H1 (cell line): ENCODE measurements around the gene KCNMA1. TPM values are rescaled to one million over a fixed set of nuclear protein-coding genes. Genes with fewer than 3 reads are reported as not detected.

Experiments used
- CTCF ChIA-PET: fragments of 300-600 bp; sonication (Branson Sonifier 250); formaldehyde crosslinking; loops from one replicate; lab custom pipeline; 2021; ENCODE audit not compliant: partially characterized antibody; lab: Charles Lee
- POLR2A ChIA-PET: fragments of 300-600 bp; sonication (Branson Sonifier 250); formaldehyde crosslinking; loops from one replicate; lab custom pipeline; 2021; ENCODE audit warnings: inconsistent platforms; ENCODE audit not compliant: partially characterized antibody; lab: Charles Lee
- DNase-seq, 2 experiments: peaks; one replicate each; pipeline versions ENCODE4 v3.0.0 to v3.0.0-alpha.2; 2010 to 2022; ENCODE audit warnings: low spot score in 2 of 2, low read depth in 1 of 2, mixed read lengths in 1 of 2
- FAIRE-seq: peaks from 2 replicates; lab custom pipeline; 2011; peaks lifted over from hg19 to GRCh38; lab: Jason Lieb, UNC
- H2AFZ ChIP-seq: 2 replicates; pipeline ENCODE4 v1.8.1; 2012; ENCODE audit warnings: low read length, inconsistent platforms
- H2AK5ac ChIP-seq: 2 replicates; pipeline ENCODE4 v1.6.1; 2013; ENCODE audit warnings: low read depth, low read length
- H2BK120ac ChIP-seq: replicated peaks from 2 replicates; pipeline ENCODE3; 2013; ENCODE audit warnings: low read depth, low read length, inconsistent platforms
- H2BK12ac ChIP-seq: 2 replicates; pipeline ENCODE4 v1.6.1; 2013; ENCODE audit warnings: low read depth, low read length
- H2BK15ac ChIP-seq: 2 replicates; pipeline ENCODE4 v1.6.1; 2013; ENCODE audit warnings: low read length
- H2BK20ac ChIP-seq: 2 replicates; pipeline ENCODE4 v1.6.1; 2013; ENCODE audit warnings: low read length
- H2BK5ac ChIP-seq: 2 replicates; pipeline ENCODE4 v1.6.1; 2013; ENCODE audit warnings: low read depth, low read length
- H3K14ac ChIP-seq: 2 replicates; pipeline ENCODE4 v1.6.1; 2013; ENCODE audit warnings: inconsistent platforms; ENCODE audit not compliant: insufficient read length
- H3K18ac ChIP-seq: 2 replicates; pipeline ENCODE4 v1.6.1; 2013; ENCODE audit warnings: low read length; ENCODE audit errors: extremely low read depth
- H3K23ac ChIP-seq: 2 replicates; pipeline ENCODE4 v1.6.1; 2013; ENCODE audit warnings: inconsistent platforms; ENCODE audit not compliant: insufficient read length
- H3K23me2 ChIP-seq: 2 replicates; pipeline ENCODE4 v1.6.1; 2013; ENCODE audit warnings: low read depth, low read length
- H3K27ac ChIP-seq: 2 replicates; pipeline ENCODE4 v1.6.1; 2011; ENCODE audit warnings: low read depth, low read length, inconsistent platforms
- H3K27me3 ChIP-seq, 4 experiments: replicated peaks in 1 of 4; 1 replicate in 1 of 4; 2 replicates in 3 of 4; pipeline versions ENCODE4 v1.6.1 to v1.8.1; 2011 to 2013; ENCODE audit warnings: low read length in 3 of 4, mild to moderate bottlenecking in 3 of 4, inconsistent platforms in 2 of 4, mixed read lengths in 2 of 4, moderate library complexity in 1 of 4; ENCODE audit not compliant: control insufficient read depth in 3 of 4, insufficient read depth in 3 of 4; ENCODE audit errors: extremely low read depth in 1 of 4
- H3K36me3 ChIP-seq, 4 experiments: 2 replicates each; pipeline versions ENCODE4 v1.6.1 to v1.8.1; 2011 to 2013; ENCODE audit warnings: mild to moderate bottlenecking in 4 of 4, low read length in 3 of 4, moderate library complexity in 2 of 4, control low read depth in 1 of 4, inconsistent platforms in 1 of 4; ENCODE audit not compliant: insufficient read depth in 4 of 4, control insufficient read depth in 2 of 4
- H3K4ac ChIP-seq: replicated peaks from 2 replicates; pipeline ENCODE3; 2013; ENCODE audit warnings: low read length, low read depth, mixed read lengths, inconsistent platforms; ENCODE audit not compliant: insufficient read length
- H3K4me1 ChIP-seq, 4 experiments: replicated peaks in 1 of 4; 1 replicate in 1 of 4; 2 replicates in 3 of 4; pipeline versions ENCODE4 v1.6.1 to v1.8.1; 2011 to 2013; ENCODE audit warnings: low read length in 3 of 4, inconsistent platforms in 2 of 4, mixed read lengths in 1 of 4; ENCODE audit not compliant: insufficient read depth in 4 of 4, control insufficient read depth in 3 of 4
- H3K4me2 ChIP-seq, 2 experiments: 2 replicates each; pipeline versions ENCODE4 v1.6.1 to v1.8.1; 2011 to 2013; ENCODE audit warnings: low read depth in 2 of 2, low read length in 2 of 2, control low read depth in 1 of 2, inconsistent platforms in 1 of 2, mild to moderate bottlenecking in 1 of 2; ENCODE audit not compliant: insufficient read depth in 1 of 2
- H3K4me3 ChIP-seq, 4 experiments: fragments of 200-600, 300-600 bp in 1 of 4; sonication (generic), shearing (Covaris generic), sonication (Bioruptor Twin) in 1 of 4; 2 replicates each; pipeline versions ENCODE4 v1.5.1 to v1.8.1; 2011 to 2016; ENCODE audit warnings: low read length in 4 of 4, low read depth in 3 of 4, control low read depth in 2 of 4, inconsistent platforms in 2 of 4, mild to moderate bottlenecking in 2 of 4, mixed read lengths in 1 of 4, moderate library complexity in 1 of 4; ENCODE audit not compliant: insufficient read depth in 2 of 4; ENCODE audit errors: extremely low read depth in 1 of 4
- H3K56ac ChIP-seq: replicated peaks from 2 replicates; pipeline ENCODE3; 2013; ENCODE audit warnings: low read depth, mild to moderate bottlenecking, mixed read lengths, low read length, inconsistent platforms; ENCODE audit not compliant: insufficient read length
- H3K79me1 ChIP-seq: 2 replicates; pipeline ENCODE4 v1.6.1; 2013; ENCODE audit warnings: low read depth, low read length, control low read depth
- H3K79me2 ChIP-seq, 2 experiments: 2 replicates each; pipeline versions ENCODE4 v1.6.1 to v1.8.1; 2012 to 2013; ENCODE audit warnings: low read length in 2 of 2, mild to moderate bottlenecking in 2 of 2, inconsistent platforms in 1 of 2; ENCODE audit not compliant: insufficient read depth in 2 of 2, control insufficient read depth in 1 of 2
- H3K9ac ChIP-seq, 4 experiments: replicated peaks in 1 of 4; 1 replicate in 1 of 4; 2 replicates in 3 of 4; pipeline versions ENCODE4 v1.6.1 to v1.8.1; 2011 to 2013; ENCODE audit warnings: low read depth in 3 of 4, low read length in 3 of 4, control low read depth in 2 of 4, mild to moderate bottlenecking in 2 of 4, moderate library complexity in 2 of 4, inconsistent platforms in 1 of 4; ENCODE audit errors: extremely low read depth in 1 of 4
- H3K9me3 ChIP-seq, 2 experiments: 2 replicates each; pipeline versions ENCODE4 v1.6.1 to v1.8.1; 2012 to 2013; ENCODE audit warnings: mild to moderate bottlenecking in 2 of 2, moderate library complexity in 2 of 2, control low read depth in 1 of 2, inconsistent platforms in 1 of 2, low read depth in 1 of 2, low read length in 1 of 2, mixed read lengths in 1 of 2; ENCODE audit not compliant: insufficient read depth in 2 of 2
- H4K20me1 ChIP-seq, 2 experiments: replicated peaks in 1 of 2; 2 replicates each; pipeline versions ENCODE3 to v1.8.1; 2011 to 2013; ENCODE audit warnings: inconsistent platforms in 2 of 2, low read length in 2 of 2, mild to moderate bottlenecking in 1 of 2; ENCODE audit not compliant: insufficient read depth in 2 of 2, control insufficient read depth in 1 of 2
- H4K5ac ChIP-seq: 2 replicates; pipeline ENCODE4 v1.6.1; 2013; ENCODE audit warnings: low read length, low read depth, mixed read lengths, inconsistent platforms; ENCODE audit not compliant: insufficient read length
- H4K8ac ChIP-seq: 2 replicates; pipeline ENCODE4 v1.8.0; 2013; ENCODE audit warnings: mild to moderate bottlenecking, moderate library complexity, low read length, inconsistent platforms; ENCODE audit not compliant: insufficient read depth; ENCODE audit errors: extremely low read depth
- H4K91ac ChIP-seq: replicated peaks from 2 replicates; pipeline ENCODE3; 2013; ENCODE audit warnings: low read length, mixed read lengths, inconsistent platforms; ENCODE audit not compliant: insufficient read length
- CTCF ChIP-seq, 3 experiments: IDR thresholded peaks; 1 replicate in 2 of 3; 2 replicates in 1 of 3; pipeline versions ENCODE4 v1.5.1 to v1.6.1; 2011; ENCODE audit warnings: low read length in 3 of 3, mild to moderate bottlenecking in 3 of 3, inconsistent platforms in 2 of 3, low read depth in 1 of 3, moderate library complexity in 1 of 3; ENCODE audit not compliant: insufficient read depth in 1 of 3; ENCODE audit errors: control extremely low read depth in 1 of 3
- POLR2A ChIP-seq, 2 experiments: IDR thresholded peaks; 1 replicate in 1 of 2; 2 replicates in 1 of 2; pipeline ENCODE4 v1.6.1; 2011; ENCODE audit warnings: low read depth in 2 of 2, low read length in 2 of 2, mild to moderate bottlenecking in 2 of 2; ENCODE audit errors: control extremely low read depth in 1 of 2
- RAD21 ChIP-seq, 2 experiments: IDR thresholded peaks in 1 of 2; conservative IDR thresholded peaks in 1 of 2; 2 replicates each; pipeline ENCODE4 v1.6.1; 2011; ENCODE audit warnings: low read depth in 2 of 2, low read length in 2 of 2, improper control_type of control experiment in 1 of 2, inconsistent platforms in 1 of 2, mild to moderate bottlenecking in 1 of 2, moderate library complexity in 1 of 2
- WGBS, 2 experiments: shearing (Covaris generic) in 1 of 2; methylation state at CpG; one replicate each; pipeline versions ENCODE4 v1.1.6 to v1.1.7; 2013 to 2015; ENCODE audit warnings: low lambda C conversion rate in 2 of 2, mixed read lengths in 2 of 2, inconsistent platforms in 1 of 2, low coverage in 1 of 2, missing lambda C conversion rate in 1 of 2; ENCODE audit not compliant: insufficient replicate concordance in 2 of 2, insufficient coverage in 1 of 2, insufficient read length in 1 of 2; ENCODE audit errors: extremely low coverage in 1 of 2, missing lambda C conversion rate in 1 of 2; 5-methylcytosine and 5-hydroxymethylcytosine counted together
- polyA plus RNA-seq, 7 experiments: library from polyadenylated mRNA; depleted of rRNA in 3 of 7; stranded (reverse) in 5 of 7; unstranded in 2 of 7; fragments of >200 nt in 5 of 7; fragments of 200-250 nt in 2 of 7; gene quantifications; 1 replicate in 5 of 7; 2 replicates in 1 of 7; 4 replicates in 1 of 7; pipeline versions ENCODE4 v1.2.1 to v1.2.3, GENCODE V29; 2011 to 2013; ENCODE audit warnings: missing spikeins in 2 of 7, mixed read lengths in 2 of 7
- total RNA-seq: library from RNA; stranded (reverse); fragmentation: NEBNext Ultra II Directional; extraction: Animal tissue kit (Norgen Biotek cat#: 25700); gene quantifications from 2 replicates; pipeline ENCODE4 v1.2.1, GENCODE V29; 2021

The KCNMA1 gene
- total and polyA plus RNA-seq, 2 of the 8 experiments (the other 6 are each of a cell fraction or from before 2014, with no cell fraction given), result 10.2 to 11.1 TPM

- no peak overlapping the region for H2AFZ ChIP-seq
- no peak overlapping the region for H3K9ac ChIP-seq
- no peaks in the 10 kb centered on the region for H3K36me3 ChIP-seq
- WGBS, 2 experiments, result 92% methylated on average over 3 of the region's 3 CpGs; no CpG with 5 or more reads in 1 of the 2 experiments
- H3K14ac ChIP-seq, result no peak overlapping the region
- no peak overlapping the region for H2AK5ac ChIP-seq
- FAIRE-seq, result no peak
- H3K4me3 ChIP-seq, result no peak overlapping the region
- H2BK12ac ChIP-seq, result no peak overlapping the region
- no peak overlapping the region for H2BK20ac ChIP-seq
- no peak overlapping the region for H2BK120ac ChIP-seq
- ChIA-PET CTCF (interaction anchor here (0.7 to 2.0 kb wide), 12 partner anchors 8 to 145 kb away, joined by 3 to 8 read pairs (median 3); no protein-coding TSS in a partner anchor), POLR2A (interaction anchor here (2.1 kb wide), 1 partner anchor 10 kb away, joined by 11 read pairs; no protein-coding TSS in a partner anchor)
- no peak overlapping the region for H3K27ac ChIP-seq
- no peak overlapping the region for H4K5ac ChIP-seq
- no peak overlapping the region for H2BK15ac ChIP-seq
- no peak overlapping the region for H4K8ac ChIP-seq
- H2BK5ac ChIP-seq, result no peak overlapping the region
- no peak overlapping the region for H3K4ac ChIP-seq
- DNase-seq, result no peak
- H3K27me3 ChIP-seq, result no peaks in the 10 kb centered on the region
- H4K20me1 ChIP-seq, result no peaks in the 10 kb centered on the region
- no peaks in the 10 kb centered on the region for H3K79me1 ChIP-seq
- H4K91ac ChIP-seq, result no peak overlapping the region
- H3K23ac ChIP-seq, result no peak overlapping the region
- H3K18ac ChIP-seq, result no peak overlapping the region
- no peaks in the 10 kb centered on the region for H3K9me3 ChIP-seq
- H3K56ac ChIP-seq, result no peak overlapping the region
- no peaks in the 10 kb centered on the region for H3K23me2 ChIP-seq
- H3K79me2 ChIP-seq, result no peaks in the 10 kb centered on the region
- no peaks in the 10 kb centered on the region for H3K4me1 ChIP-seq
- TF ChIP-seq POLR2A (IDR thresholded peaks at IDR 0.05; ENCODE audit: control extremely low read depth in 1 of 2, low read depth in 2 of 2, low read length in 2 of 2) (no peak), CTCF (IDR thresholded peaks at IDR 0.05; ENCODE audit: control extremely low read depth in 1 of 3, insufficient read depth in 1 of 3, low read depth in 1 of 3, low read length in 3 of 3) (peak in 1 of 3 experiments; percentile 23; a peak in 1 of 4 replicates), RAD21 (IDR thresholded peaks at IDR 0.05 in 1 of 2, conservative IDR thresholded peaks at IDR 0.05 in 1 of 2; ENCODE audit: low read depth in 2 of 2, low read length in 2 of 2) (0 out of 4 replicates have a peak, but pooled peaks of 1 of the 2 experiments have one; percentile 5)
- H3K4me2 ChIP-seq, result no peak overlapping the region
Observed at GRCh38 chr10:77574438-77574837, 63.2 kb downstream of the KCNMA1 start.
